Measurements from ENCODE around the gene SLC8B1. TPM values are rescaled to one million over a fixed set of nuclear protein-coding genes. Genes with fewer than 3 reads are reported as not detected.

Gene SLC8B1
- total and polyA plus RNA-seq, 2 experiments from 2014 or later = 4.3 to 5.8 TPM

- DNase-seq (ENCODE audit: low read depth in 1 of 2, low spot score in 1 of 2) = no peak
- H3K9me3 ChIP-seq (ENCODE audit: low read depth) = no peaks in the 10 kb centered on the region
- no peaks in the 10 kb centered on the region for H3K27me3 ChIP-seq
- no peaks in the 10 kb centered on the region for H3K4me1 ChIP-seq (ENCODE audit: low read depth)
- H3K4me3 ChIP-seq = no peak overlapping the region
- TF ChIP-seq CTCF (IDR thresholded peaks at IDR 0.05; ENCODE audit: low read depth, low read length) = no peak
- no peaks in the 10 kb centered on the region for H3K36me3 ChIP-seq
- H3K27ac ChIP-seq = no peak overlapping the region
These were observed 47.6 kb downstream of the SLC8B1 start for GRCh38 chr12:113287146-113287898.

- Histone ChIP-seq H3K4me1 (ENCODE audit: low read depth) (no peaks in the 10 kb centered on the region), H3K36me3 (no peaks in the 10 kb centered on the region), H3K27me3 (no peaks in the 10 kb centered on the region), H3K9me3 (ENCODE audit: low read depth) (no peaks in the 10 kb centered on the region), H3K4me3 (no peak overlapping the region), H3K27ac (no peak overlapping the region)
- TF ChIP-seq CTCF (IDR thresholded peaks at IDR 0.05; ENCODE audit: low read depth, low read length) = no peak
- no peak for DNase-seq (ENCODE audit: low read depth in 1 of 2, low spot score in 1 of 2)
These were observed 48.2 kb downstream of the SLC8B1 start for GRCh38 chr12:113286712-113287111.

GRCh38 chr12:113285679-113286610, 49.0 kb downstream of the SLC8B1 start:
- no peaks in the 10 kb centered on the region for H3K9me3 ChIP-seq (ENCODE audit: low read depth)
- H3K4me3 ChIP-seq = no peak overlapping the region
- no peak for DNase-seq (ENCODE audit: low read depth in 1 of 2, low spot score in 1 of 2)
- TF ChIP-seq CTCF (IDR thresholded peaks at IDR 0.05; ENCODE audit: low read depth, low read length) = no peak
- no peaks in the 10 kb centered on the region for H3K36me3 ChIP-seq
- H3K4me1 ChIP-seq (ENCODE audit: low read depth) = no peaks in the 10 kb centered on the region
- H3K27me3 ChIP-seq = no peaks in the 10 kb centered on the region
- no peak overlapping the region for H3K27ac ChIP-seq

- no peaks in the 10 kb centered on the region for H3K4me1 ChIP-seq (ENCODE audit: low read depth)
- H3K27ac ChIP-seq = no peak overlapping the region
- no peak for DNase-seq (ENCODE audit: low read depth in 1 of 2, low spot score in 1 of 2)
- no peaks in the 10 kb centered on the region for H3K9me3 ChIP-seq (ENCODE audit: low read depth)
- no peak for TF ChIP-seq CTCF (IDR thresholded peaks at IDR 0.05; ENCODE audit: low read depth, low read length)
- H3K4me3 ChIP-seq = no peak overlapping the region
- no peaks in the 10 kb centered on the region for H3K36me3 ChIP-seq
- H3K27me3 ChIP-seq = no peaks in the 10 kb centered on the region
These were observed 50.2 kb downstream of the SLC8B1 start for GRCh38 chr12:113284751-113285150.

GRCh38 chr12:113278633-113279032, 56.3 kb downstream of the SLC8B1 start:
- no peak for DNase-seq (ENCODE audit: low read depth in 1 of 2, low spot score in 1 of 2)
- H3K4me3 ChIP-seq = no peak overlapping the region
- peaks cover 3% of the 10 kb centered on the region for H3K4me1 ChIP-seq (ENCODE audit: low read depth)
- H3K27me3 ChIP-seq = no peaks in the 10 kb centered on the region
- H3K36me3 ChIP-seq = no peaks in the 10 kb centered on the region
- H3K27ac ChIP-seq = no peak overlapping the region
- TF ChIP-seq CTCF (IDR thresholded peaks at IDR 0.05; ENCODE audit: low read depth, low read length) = no peak
- no peaks in the 10 kb centered on the region for H3K9me3 ChIP-seq (ENCODE audit: low read depth)

All from cardiac muscle cell (in vitro differentiated cells and primary cell).